SK-N-DZ (cell line): ENCODE data around the gene MAIP1. TPM values are rescaled to one million over a fixed set of nuclear protein-coding genes. Genes with fewer than 3 reads are reported as not detected.
"Not testable (repeated sequence)": the region's sequence is repeated elsewhere in the genome, so short reads cannot be mapped to it uniquely, and the experiment has no call there.

Experiments
- DNase-seq: peaks from one replicate; pipeline ENCODE4 v3.0.0-alpha.2; 2015; ENCODE audit warnings: low spot score
- polyA plus RNA-seq, 2 experiments: library from polyadenylated mRNA; depleted of rRNA; stranded (reverse); fragments of >200 nt; gene quantifications; 2 replicates each; pipeline ENCODE4 v1.2.3, GENCODE V29; 2014

The MAIP1 gene, protein sequence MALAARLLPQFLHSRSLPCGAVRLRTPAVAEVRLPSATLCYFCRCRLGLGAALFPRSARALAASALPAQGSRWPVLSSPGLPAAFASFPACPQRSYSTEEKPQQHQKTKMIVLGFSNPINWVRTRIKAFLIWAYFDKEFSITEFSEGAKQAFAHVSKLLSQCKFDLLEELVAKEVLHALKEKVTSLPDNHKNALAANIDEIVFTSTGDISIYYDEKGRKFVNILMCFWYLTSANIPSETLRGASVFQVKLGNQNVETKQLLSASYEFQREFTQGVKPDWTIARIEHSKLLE
- 32.9 and 33.5 TPM in 2 replicates for polyA plus RNA-seq (2014; cell fraction: cytosol; rRNA removed)
- polyA plus RNA-seq (2014; cell fraction: nucleus; rRNA removed) = 17.1 and 29.3 TPM in 2 replicates

GRCh38 chr2:199955339-199956061 lies at the start of gene MAIP1, which contains the start of gene TYW5:
Gene MAIP1 (plus strand): TSS chr2:199955582. CDS start chr2:199955799, 217 bp downstream.
Gene TYW5 (minus strand): TSS chr2:199955491. CDS start chr2:199955470, 21 bp downstream.
- peak; percentile 89 for DNase-seq

DNA sequence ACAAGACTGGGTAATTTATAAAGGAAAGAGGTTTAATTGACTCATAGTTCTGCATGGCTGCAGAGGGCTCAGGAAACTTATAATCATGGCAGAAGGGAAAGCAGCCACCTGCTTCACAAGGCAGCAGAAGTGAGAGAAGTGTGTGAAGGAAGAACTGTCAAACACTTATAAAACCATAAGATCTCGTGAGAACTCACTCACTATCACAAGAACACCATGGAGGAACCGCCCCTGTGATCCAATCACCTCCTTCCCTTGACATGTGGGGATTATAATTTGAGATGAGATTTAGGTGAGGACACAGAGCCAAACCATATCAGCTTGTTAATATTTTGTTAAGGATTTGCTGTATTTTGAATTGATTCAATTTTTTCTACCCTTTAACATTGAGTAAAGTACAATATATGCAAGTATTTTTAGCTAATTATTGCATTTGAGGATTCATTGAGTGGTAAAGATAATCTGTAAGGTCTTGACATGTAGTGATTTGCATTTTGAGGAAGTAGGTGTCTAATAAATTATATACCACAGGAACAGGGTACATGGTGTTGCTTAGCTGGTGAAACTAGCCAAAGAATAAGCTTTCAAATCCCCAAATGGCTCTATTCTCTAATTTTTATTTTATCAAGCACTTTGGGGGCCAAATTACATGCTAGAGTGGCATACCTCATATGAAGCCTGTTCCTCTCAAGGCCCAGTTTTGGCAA lies 48.2 kb upstream of the MAIP1 start:
- no peak for DNase-seq

DNA sequence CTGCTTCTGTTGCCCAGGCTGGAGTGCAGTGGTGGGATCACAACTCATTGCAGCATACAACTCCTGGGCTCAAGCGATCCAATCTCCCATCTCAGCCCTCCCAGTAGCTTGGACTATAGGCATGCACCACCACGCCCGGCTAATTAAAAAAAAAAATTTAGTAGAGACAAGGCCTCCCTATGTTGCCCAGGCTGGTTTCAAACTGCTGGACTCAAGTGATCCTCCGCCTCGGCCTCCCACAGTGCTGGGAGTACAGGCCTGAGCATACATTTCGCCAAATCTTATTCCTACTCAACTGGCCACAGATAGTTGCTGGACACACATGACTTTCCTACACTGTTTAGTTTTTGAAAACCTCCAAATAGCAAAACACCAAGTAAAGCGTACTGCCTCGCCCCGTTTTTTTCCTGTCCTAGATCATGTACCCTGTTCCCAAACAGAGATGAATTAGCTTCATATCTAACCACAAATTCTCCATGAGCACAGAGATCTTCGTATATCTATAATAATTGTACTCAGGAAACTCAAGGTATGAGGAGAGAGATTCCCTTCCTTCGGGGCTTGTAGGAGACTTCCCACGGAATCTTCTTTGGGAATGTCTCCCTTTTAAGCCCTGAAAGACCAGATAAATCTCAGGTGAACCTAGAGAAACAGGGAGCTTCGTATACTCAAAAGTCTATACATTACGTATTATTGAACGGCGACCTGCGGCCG lies 44.9 kb upstream of the MAIP1 start:
- no peak for DNase-seq

- DNase-seq = peak; percentile 99
Observed at GRCh38 chr2:199911052-199911876, 44.1 kb upstream of the MAIP1 start, which contains the start of gene C2orf69. Gene C2orf69 (plus strand): TSS chr2:199911293. CDS start chr2:199911439, 146 bp downstream.

DNA sequence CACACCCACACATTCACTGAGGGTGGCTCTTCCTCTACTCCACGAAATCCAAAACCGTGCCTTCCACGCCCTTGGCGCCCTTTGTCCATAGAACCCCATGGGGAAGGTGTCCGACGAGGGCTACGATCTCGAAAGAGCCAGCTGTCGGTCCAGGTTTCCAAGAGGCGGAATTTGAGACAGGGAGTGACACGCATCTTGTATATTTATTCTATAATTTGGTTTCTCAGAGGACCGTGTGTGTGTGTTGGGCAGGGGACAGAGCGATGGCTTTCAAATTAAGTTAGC lies 43.6 kb upstream of the MAIP1 start:
- no peak for DNase-seq

DNA sequence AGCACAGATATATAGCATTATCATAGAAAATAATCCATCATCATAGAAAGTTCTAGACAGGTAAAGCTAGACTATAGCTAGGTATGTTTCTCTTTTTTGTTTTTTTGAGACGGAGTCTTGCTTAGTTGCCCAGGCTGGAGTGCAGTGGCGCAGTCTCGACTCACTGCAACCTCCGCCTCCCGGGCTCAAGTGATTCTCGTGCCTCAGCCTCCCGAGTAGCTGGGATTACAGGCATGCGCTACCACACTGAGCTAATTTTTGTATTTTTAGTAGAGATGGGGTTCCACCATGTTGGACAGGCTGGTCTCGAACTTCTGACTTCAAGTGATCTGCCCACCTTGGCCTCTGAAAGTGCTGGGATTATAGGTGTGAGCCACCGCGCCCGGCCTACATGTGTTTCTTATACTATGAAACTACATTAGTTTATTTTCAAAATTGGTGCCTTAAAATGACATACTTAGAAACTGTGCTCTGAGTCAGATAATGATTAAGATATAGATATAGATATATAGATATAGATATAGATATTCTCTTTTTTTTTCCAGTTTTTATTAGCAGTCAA lies 42.7 kb upstream of the MAIP1 start:
- DNase-seq = not testable (repeated sequence)

- DNase-seq = no peak
Observed at GRCh38 chr2:199914372-199914958, 40.9 kb upstream of the MAIP1 start.

DNA sequence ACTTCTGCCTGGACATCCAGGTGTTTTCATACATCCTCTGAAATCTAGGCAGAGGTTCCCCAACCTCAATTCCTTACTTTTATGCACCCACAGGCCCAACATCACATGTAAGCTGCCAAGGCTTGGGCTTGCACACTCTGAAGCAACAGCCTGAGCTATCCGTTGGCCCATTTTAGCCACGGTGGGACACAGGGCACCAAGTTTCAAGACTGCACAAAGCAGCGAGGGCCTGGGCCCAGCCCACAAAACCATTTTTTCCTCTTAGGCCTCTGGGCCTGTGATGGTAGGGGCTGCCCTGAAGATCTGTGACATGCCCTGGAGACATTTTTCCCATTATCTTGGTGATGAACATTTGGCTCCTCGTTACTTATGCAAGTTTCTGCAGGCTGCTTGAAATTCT lies 38.4 kb upstream of the MAIP1 start:
- DNase-seq = no peak

GRCh38 chr2:199922856-199923255 lies 32.5 kb upstream of the MAIP1 start:
- no peak for DNase-seq

DNA sequence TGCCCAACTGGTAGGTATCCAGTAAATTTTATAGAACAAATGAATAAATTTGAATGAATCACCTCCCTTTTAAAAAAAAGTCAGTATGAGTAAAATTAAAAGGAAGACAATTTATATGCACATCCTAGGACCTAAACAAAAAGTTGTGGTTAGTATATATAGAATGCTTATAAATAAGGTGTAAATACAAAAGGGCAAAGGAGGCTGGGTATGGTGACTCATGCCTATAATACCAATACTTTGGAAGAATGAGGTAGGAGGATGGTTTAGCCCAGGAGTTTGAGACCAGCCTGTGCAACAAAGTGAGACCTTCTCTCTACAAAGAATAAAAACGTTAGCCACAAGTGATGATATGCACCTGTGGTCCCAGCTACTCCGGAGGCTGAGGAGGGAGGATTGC lies 31.5 kb upstream of the MAIP1 start:
- no peak for DNase-seq

DNA sequence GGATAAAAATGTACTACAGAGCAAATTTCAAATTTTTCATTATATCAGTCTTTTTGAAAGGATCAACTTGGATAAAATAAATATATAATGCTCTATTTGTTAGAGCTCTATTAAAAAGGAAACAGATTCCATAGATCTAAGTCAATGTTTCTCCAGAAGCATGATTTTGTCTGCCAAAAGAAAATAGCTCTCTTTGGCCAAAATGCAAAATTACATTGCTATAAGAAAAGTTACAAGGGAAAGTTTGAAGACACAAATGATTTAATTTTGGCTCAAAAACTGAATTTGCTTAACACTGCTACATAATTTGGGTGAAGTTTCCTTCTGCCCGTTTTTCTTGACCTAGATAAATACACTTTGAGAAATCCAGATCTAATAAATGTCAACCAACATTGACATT lies 28.6 kb upstream of the MAIP1 start:
- no peak for DNase-seq

DNA sequence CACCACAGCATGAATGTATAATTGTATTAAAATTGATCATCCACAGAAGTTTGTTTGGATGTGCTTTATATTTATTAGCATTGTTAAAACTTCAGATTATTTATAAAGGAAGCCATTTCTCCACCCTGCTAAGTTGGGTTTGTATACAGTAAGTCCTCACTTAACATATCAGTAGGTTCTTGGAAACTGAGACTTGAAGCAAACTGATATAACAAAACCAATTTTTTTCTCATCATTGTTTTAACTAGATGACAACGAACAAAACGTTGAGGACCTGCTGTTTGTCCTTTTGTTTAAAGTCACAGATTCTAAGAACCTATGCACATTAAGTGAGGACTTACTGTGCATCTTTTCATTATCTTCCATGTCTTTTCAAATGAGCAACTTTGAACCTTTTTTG lies 27.2 kb upstream of the MAIP1 start:
- no peak for DNase-seq

DNA sequence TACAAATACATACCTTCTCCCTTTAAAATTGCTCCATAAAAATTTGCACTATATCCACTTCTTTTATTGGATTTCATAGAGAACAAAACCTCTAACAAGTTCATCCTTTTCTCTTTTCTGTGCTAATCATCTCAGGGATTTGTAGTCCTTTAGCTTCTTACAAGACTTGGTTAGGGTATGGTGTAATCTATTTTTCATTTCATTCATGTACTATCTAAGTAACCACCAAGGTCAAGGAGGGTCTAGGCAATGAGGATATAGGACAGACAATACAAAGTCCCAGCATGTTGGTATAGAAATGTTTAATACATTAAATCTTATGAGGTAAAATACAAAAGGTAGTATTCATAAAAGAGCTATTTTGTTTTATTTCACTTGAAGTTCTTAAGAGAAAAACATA lies 26.8 kb upstream of the MAIP1 start:
- no peak for DNase-seq

GRCh38 chr2:199929262-199929661 lies 26.1 kb upstream of the MAIP1 start:
- no peak for DNase-seq

DNA sequence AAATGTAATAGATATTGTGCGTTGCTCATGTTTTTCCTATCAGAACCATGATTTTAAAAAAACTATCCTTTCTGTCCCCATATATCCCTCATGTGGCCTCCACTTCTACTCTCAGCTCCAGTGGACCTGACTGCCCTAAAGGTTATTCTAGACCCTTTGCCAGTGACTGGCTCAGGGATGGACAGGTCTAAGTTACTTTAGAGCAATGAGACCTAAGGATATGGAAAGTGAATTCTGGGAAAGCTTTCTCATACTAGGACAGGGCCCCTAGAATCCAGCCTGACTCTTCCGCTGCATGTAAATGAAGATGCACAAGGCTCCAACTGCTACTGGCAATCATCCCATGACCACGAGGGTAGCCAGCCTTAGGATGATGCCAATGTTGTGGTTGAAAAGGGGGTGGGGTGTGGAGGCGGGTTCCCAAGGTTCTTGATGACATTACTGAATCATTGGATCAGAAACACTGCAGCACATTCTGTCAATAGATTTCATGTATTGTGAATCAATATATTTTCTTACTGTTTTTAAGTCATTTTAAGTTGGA lies 23.0 kb upstream of the MAIP1 start:
- no peak for DNase-seq

DNA sequence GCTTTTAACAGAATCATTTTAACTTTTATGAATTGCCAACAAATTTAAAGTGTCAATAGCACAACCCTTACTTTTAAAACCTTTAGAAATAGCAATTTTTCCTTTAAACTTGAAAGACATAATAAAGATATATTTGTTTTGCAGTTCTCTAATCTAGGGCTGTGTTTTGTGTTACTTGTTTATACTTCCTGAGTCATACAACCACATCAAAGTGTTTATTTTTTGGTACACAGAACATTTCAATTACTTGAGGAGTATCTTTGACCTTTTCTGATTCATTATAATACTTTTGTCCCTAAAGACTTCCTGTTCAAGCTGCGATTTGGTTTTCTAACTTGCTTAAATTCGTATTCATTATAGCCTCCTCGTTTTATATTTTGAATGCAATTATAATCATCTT lies 21.9 kb upstream of the MAIP1 start:
- DNase-seq = no peak

DNA sequence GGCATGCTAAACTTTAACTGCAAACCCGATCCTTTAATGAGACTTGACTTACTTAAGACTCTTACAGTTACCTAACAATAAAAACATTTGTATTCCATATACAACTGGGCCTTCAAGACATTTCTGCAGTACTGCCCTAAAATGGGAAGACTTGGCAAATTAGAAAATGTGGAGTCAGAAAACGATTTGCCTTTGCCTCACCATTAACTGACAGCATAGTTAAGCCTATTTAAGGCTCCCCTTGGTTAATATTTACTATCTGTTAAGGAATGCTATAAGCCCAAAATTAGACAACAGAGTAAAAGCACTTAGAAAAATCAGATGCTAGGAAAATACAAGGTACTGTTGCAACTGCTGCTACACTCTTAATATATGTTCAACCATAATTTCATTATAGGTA lies 18.8 kb upstream of the MAIP1 start:
- no peak for DNase-seq

DNA sequence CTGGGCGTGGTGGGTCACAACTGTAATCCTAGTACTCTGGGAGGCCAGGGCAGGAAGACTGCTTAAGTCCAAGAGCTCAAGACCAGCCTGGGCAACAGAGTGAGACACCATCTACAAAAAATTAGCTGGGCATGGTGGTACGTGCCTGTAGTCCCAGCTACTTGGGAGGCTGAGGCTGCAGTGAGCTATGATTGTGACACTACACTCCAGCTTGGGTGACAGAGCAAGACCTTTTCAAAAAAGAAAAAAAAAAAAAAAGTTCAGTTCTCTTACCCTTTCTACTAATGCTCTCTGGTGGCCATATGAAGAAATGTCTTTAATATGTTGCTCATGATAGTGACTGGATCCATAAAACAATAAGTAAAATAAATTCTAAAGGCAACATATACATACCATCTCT lies 15.0 kb upstream of the MAIP1 start:
- no peak for DNase-seq

DNA sequence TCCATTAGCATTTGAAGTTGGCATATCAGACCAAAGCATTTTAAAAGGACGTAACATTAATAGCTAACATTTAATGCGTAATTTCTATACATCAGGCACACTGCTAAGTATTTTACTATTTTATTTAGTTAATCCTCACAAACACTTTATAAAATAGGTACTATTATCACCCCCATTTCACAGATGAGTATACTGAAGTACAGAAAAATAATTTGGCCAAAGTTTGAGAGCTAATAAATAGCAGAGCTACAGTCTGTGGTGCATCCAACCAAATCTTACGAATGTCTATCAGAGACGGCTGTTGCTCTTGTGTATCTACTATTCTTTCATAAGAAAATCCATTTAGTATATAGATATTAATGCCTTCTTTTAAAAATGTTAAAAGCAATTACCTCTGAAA lies 12.0 kb upstream of the MAIP1 start:
- DNase-seq = no peak

DNA sequence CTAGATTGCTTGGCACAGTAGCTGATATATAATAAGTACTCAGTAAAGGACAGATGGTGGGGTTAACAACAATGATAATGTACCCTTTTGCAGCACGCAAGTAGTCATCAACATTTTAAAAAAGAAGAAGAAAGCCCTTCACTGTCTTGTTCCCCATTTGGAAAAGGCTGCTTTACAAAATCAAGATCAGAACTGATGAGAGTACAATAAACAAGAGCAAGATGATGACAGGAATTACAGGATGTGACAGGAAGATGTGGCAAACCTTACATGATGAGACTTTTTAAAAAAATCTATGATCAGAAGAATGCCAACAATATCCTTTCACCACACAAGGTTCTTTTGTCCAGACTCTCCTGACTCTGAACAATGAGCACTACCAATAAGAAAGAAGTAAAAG lies 9.2 kb upstream of the MAIP1 start:
- no peak for DNase-seq
